ENCODE data around the gene TWIST1.

TWIST1 gene

GRCh38 chr7:19094598-19095352 is 22.7 kb downstream of the TWIST1 start:
- no peak for DNase-seq (ENCODE audit: low read depth)

DNA sequence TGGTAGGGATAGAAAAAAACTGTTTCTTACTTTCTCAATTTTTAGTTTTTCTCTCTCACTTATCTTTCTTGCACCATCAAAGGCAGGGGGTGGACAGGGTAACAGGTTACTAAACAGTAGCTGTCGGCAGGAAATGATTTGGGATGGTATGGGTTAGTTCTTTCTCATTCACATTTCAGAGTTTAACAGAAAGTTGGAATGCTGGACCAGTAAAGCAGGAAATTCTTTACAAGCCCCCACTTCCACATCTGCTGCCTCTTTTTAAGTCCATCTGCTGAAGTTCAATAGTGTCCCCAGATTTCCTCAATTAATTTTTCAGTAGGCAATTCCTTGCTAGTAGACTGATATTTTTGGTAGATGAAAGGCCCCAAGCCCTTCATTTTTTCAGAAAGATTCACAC is 23.3 kb downstream of the TWIST1 start:
- DNase-seq (ENCODE audit: low read depth) = no peak

DNA sequence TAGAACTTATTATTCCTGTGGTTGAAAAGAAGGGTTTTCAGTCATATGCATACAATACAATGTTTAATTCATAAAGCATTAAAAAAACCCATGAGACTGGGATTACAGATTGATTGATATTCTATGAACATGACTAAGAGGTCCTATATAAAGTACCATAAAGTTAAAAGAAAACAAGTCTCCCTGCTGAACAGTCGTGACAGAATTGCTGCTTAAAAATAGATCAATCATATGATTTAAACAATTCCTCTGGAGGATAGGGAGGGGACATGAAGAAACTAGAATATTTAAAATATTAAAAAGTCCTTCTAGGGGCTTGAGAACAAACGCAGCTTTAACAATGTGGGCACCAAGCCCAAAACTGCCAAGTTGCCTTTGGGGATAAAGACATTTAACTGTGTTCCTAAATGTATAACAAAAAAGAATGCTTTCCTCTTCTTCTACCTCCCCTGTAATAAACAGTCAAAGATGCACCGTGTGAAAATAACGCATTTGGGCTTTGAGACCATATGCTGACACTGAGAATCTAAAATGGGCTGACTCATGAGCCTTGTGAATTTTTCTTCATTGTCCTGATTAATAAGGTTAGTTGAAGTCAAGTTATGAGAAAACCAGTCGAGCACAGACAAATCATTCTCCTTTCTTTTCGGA is 25.8 kb downstream of the TWIST1 start:
- no peak for DNase-seq (ENCODE audit: low read depth)

GRCh38 chr7:19090526-19090925 is 26.9 kb downstream of the TWIST1 start:
- DNase-seq (ENCODE audit: low read depth) = no peak

- DNase-seq (ENCODE audit: low read depth) = no peak
Observed at GRCh38 chr7:19089797-19090196, 27.6 kb downstream of the TWIST1 start.

- DNase-seq (ENCODE audit: low read depth) = no peak
Observed at GRCh38 chr7:19089378-19089777, 28.1 kb downstream of the TWIST1 start.

- DNase-seq (ENCODE audit: low read depth) = no peak
Observed at GRCh38 chr7:19080093-19080492, 37.3 kb downstream of the TWIST1 start.

GRCh38 chr7:19079066-19079465 is 38.4 kb downstream of the TWIST1 start:
- DNase-seq (ENCODE audit: low read depth) = peak; percentile 74

DNA sequence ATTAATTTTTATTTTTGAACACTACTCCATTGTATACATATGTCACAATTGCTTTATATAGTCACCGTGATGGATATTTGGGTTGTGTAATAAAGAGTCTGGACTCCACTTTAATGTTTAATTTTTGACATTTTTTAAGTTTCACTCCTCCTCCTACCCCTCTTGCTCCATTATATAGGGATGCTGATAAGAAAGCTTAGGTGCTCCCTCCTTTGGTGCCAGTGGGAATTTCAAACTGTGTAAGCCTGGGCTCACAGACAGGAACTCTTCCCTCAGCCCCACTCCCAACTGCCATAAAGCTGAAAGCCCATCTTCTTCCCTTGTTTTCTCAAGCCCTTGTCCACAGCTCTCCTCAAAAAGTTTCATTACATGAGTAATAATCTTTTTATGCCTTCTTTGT is 47.6 kb downstream of the TWIST1 start:
- no peak for DNase-seq (ENCODE audit: low read depth)

DNA sequence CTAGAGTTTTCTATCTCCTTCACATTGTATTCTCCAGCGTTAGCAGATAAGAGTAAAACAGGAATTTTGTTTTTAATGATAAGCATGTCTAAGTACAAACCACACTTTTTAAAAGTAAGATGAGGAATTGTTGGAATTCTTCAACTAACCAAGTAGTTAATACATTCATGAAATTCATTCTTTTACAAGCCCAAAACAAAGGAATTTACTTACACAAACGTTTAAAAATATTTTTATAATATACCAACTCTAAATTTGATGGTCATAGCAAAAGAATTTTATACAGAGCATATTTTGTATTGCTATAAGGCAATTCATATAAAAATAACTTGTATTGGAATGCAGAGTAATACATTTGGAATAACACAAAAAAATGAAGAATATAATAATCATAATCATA is 51.3 kb downstream of the TWIST1 start:
- DNase-seq (ENCODE audit: low read depth) = no peak

Measured in fibroblast of the conjunctiva (primary cell).